Body of pancreas (tissue), 4 donors: ENCODE results near the gene AGBL3. TPM values are rescaled to one million over a fixed set of nuclear protein-coding genes. Genes with fewer than 3 reads are reported as not detected.

ENCODE experiments used
- ATAC-seq: fragments of 150-250 bp; one replicate; pipeline ENCODE4 v1.9.1; 2016
- DNase-seq, 4 donors: peaks; one replicate each; pipeline ENCODE4 v3.0.0-alpha.2; 2019
- H3K27ac ChIP-seq, 4 donors: fragments of 200-600 bp; sonication (generic); 1 replicate in 3 of 4; 2 replicates in 1 of 4; pipeline versions ENCODE4 v1.5.1 to v1.6.1; 2016 to 2019; ENCODE audit warnings: mild to moderate bottlenecking in 1 of 4, mixed read lengths in 1 of 4, moderate library complexity in 1 of 4
- H3K27me3 ChIP-seq, 2 donors: fragments of 200-600 bp; sonication (generic); one replicate each; pipeline ENCODE4 v1.6.0; 2016; ENCODE audit warnings: mild to moderate bottlenecking in 1 of 2
- H3K36me3 ChIP-seq, 2 donors: fragments of 200-600 bp; sonication (generic); replicated peaks in 1 of 2; 2 replicates each; pipeline ENCODE4 v1.5.1; 2016; ENCODE audit warnings: low read depth in 2 of 2; ENCODE audit not compliant: insufficient read depth in 1 of 2
- H3K4me1 ChIP-seq: fragments of 200-600 bp; sonication (generic); one replicate; pipeline ENCODE4 v1.6.0; 2016
- H3K4me3 ChIP-seq, 2 donors: fragments of 200-600 bp; sonication (generic); 1 replicate in 1 of 2; 2 replicates in 1 of 2; pipeline ENCODE4 v1.5.1; 2016 to 2019
- H3K9me3 ChIP-seq, 3 donors: fragments of 200-600 bp; sonication (generic); 1 replicate in 2 of 3; 2 replicates in 1 of 3; pipeline ENCODE4 v1.5.1; 2016
- POLR2A ChIP-seq, 3 donors: fragments of 450-650 bp; IDR thresholded peaks; one replicate each; pipeline ENCODE4 v1.6.1; 2016; ENCODE audit warnings: antibody characterized with exemption in 3 of 3, mild to moderate bottlenecking in 2 of 3
- WGBS, 2 donors: methylation state at CpG; one replicate each; pipeline ENCODE4 v1.1.5; 2017; 5-methylcytosine and 5-hydroxymethylcytosine counted together
- intact Hi-C: fragments of 100-400 bp; cut with DNase I; formaldehyde crosslinking; loops from one replicate; pipeline ENCODE4 v1.15.1; 2023
- total RNA-seq, 2 donors: library from RNA; depleted of rRNA; stranded (reverse); fragments of >200 nt; gene quantifications; one replicate each; pipeline ENCODE4 v1.1.0, GENCODE V29; 2016
- TF ChIP-seq, protein P1 (sequence below), 7 experiments: fragments of 450-650 bp in 4 of 7; fragments of 200-600 bp in 3 of 7; sonication (generic) in 3 of 7; IDR thresholded peaks; one replicate each; pipeline ENCODE4 v1.5.1; 2016 to 2019; ENCODE audit warnings: antibody characterized with exemption in 7 of 7

The AGBL3 gene
- total RNA-seq, 2 donors from 2014 or later: 0.33 to 2.6 TPM

DNA sequence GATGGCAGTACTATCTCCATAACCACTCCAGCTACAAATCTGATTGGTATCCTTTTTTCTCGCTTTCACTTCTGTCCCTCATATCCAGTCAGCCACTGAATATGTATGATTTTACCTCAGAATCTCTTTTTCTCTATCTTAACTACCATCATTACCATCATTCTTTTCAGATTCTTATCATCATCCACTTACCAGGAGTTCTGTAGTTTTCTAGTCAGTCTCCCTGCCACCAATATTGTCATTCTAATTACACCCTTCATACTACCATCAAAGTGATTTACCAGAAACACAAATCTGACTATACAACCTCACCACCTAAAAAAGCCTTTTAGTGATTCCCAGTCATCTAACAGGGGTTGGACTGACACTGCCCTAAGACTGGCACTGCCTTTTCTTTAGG, 96.7 kb downstream of the AGBL3 start:
- Histone ChIP-seq H3K4me3 (no peak overlapping the region), H3K9me3 (no peaks in the 10 kb centered on the region), H3K4me1 (no peaks in the 10 kb centered on the region), H3K27me3 (no peaks in the 10 kb centered on the region), H3K36me3 (no peaks in the 10 kb centered on the region), H3K27ac (no peak overlapping the region)
- ATAC-seq (no peak), DNase-seq (no peak)
- intact Hi-C loops: no loop called here
- TF ChIP-seq, protein P1, sequence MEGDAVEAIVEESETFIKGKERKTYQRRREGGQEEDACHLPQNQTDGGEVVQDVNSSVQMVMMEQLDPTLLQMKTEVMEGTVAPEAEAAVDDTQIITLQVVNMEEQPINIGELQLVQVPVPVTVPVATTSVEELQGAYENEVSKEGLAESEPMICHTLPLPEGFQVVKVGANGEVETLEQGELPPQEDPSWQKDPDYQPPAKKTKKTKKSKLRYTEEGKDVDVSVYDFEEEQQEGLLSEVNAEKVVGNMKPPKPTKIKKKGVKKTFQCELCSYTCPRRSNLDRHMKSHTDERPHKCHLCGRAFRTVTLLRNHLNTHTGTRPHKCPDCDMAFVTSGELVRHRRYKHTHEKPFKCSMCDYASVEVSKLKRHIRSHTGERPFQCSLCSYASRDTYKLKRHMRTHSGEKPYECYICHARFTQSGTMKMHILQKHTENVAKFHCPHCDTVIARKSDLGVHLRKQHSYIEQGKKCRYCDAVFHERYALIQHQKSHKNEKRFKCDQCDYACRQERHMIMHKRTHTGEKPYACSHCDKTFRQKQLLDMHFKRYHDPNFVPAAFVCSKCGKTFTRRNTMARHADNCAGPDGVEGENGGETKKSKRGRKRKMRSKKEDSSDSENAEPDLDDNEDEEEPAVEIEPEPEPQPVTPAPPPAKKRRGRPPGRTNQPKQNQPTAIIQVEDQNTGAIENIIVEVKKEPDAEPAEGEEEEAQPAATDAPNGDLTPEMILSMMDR (IDR thresholded peaks at IDR 0.05): no peak
- no peak for TF ChIP-seq POLR2A (IDR thresholded peaks at IDR 0.05)
- 0% methylated on average over 1 of the region's 1 CpG for WGBS, 2 donors

DNA sequence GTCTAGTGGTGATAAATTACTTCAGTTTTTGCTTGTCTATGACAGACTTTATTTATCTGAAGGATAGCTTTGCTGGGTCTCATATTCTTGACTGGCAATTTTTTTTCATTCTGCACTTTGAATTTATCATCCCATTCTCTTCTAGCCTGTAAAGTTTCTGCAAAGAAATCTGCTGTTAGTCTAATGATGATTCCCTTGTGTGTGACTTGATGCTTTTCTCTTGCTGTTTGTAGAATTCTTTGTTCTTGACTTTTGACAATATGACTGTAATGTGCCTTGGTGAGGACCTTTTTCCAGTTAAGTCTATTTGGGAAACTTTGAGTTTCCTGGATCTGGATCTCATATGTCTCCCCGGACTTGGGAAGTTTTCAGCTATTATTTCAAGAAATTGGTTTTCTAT, 102.3 kb downstream of the AGBL3 start:
- WGBS, 2 donors: 91 to 96% methylated on average over 1 of the region's 1 CpG
- no peak overlapping the region for H3K4me3 ChIP-seq
- TF ChIP-seq POLR2A (IDR thresholded peaks at IDR 0.05): no peak
- TF ChIP-seq, protein P1 (IDR thresholded peaks at IDR 0.05): no peak
- H3K27me3 ChIP-seq: no peaks in the 10 kb centered on the region
- intact Hi-C loops: no loop called here
- no peaks in the 10 kb centered on the region for H3K9me3 ChIP-seq
- ATAC-seq (no peak), DNase-seq (no peak)
- H3K27ac ChIP-seq: no peak overlapping the region
- no peaks in the 10 kb centered on the region for H3K4me1 ChIP-seq
- no peaks in the 10 kb centered on the region for H3K36me3 ChIP-seq

DNA sequence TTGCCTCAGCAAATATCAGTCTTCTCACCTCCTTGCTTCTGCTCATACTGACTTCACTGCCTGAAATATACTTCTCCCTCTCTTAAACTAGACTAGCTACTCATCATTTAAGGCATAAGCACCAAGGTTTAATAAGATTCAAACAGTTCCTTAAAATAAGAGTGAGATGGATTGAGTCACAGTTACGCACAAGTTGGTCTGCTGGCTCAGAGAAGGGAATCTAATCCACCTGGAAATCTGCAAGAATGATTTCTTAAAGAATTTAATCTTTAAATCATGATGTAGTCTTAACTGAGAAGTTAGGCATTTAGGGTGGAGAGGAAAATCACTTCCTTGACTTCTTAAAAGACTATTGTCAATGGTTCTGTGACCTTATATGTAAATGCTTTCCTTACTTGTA, 105.4 kb downstream of the AGBL3 start:
- Histone ChIP-seq H3K4me1 (no peaks in the 10 kb centered on the region), H3K27ac (no peak overlapping the region), H3K9me3 (no peaks in the 10 kb centered on the region), H3K4me3 (no peak overlapping the region), H3K36me3 (no peaks in the 10 kb centered on the region), H3K27me3 (no peaks in the 10 kb centered on the region)
- no peak for ATAC-seq
- TF ChIP-seq, protein P1 (IDR thresholded peaks at IDR 0.05): no peak
- no peak for TF ChIP-seq POLR2A (IDR thresholded peaks at IDR 0.05)
- intact Hi-C loops: no loop called here
- WGBS, 2 donors: 93 to 100% methylated on average over 1 of the region's 1 CpG
- no peak for DNase-seq

DNA sequence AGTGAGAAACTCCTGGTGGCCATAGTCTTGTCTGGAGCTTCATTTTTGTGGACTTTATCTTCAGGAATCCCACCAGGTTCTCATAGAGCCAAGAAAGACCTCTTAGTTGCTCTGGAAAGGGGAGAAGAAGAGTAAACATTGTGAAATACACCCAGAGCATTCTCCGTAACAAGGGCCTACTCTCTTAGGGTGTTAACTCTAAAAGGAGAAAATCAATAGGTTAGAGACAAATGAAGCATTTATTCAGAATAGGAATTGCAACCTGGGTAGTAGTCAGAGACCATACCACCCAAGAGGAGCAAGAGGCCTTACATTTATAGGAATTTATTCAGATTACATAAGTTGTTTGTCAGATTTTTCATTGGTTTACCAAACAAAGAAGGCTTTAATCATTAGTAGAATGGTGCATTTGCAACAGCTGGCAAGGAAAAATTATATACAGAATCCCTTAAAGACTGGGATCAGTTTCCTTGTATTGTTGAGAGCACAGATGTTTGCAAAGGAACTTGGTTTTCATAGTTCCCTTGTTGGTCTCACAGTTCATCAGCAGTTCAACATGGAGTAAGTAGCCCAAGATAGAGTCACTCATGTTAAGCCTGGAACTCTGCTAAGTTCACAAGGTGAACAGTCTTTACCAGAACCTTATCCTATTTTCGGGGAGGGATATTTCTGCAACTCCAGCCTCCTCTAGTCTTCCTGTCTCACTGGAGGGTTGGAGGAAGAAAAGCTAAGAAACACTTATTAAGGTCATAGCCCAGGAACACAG, 108.3 kb downstream of the AGBL3 start:
- no peak overlapping the region for H3K4me3 ChIP-seq
- H3K4me1 ChIP-seq: no peaks in the 10 kb centered on the region
- no peak overlapping the region for H3K27ac ChIP-seq
- H3K36me3 ChIP-seq: no peaks in the 10 kb centered on the region
- no peak for DNase-seq
- H3K9me3 ChIP-seq: no peaks in the 10 kb centered on the region
- TF ChIP-seq, protein P1 (IDR thresholded peaks at IDR 0.05): no peak
- no peak for TF ChIP-seq POLR2A (IDR thresholded peaks at IDR 0.05)
- no peak for ATAC-seq
- intact Hi-C loops: no loop called here
- H3K27me3 ChIP-seq: no peaks in the 10 kb centered on the region
- WGBS, 2 donors: 75 to 78% methylated on average over 2 of the region's 2 CpGs

DNA sequence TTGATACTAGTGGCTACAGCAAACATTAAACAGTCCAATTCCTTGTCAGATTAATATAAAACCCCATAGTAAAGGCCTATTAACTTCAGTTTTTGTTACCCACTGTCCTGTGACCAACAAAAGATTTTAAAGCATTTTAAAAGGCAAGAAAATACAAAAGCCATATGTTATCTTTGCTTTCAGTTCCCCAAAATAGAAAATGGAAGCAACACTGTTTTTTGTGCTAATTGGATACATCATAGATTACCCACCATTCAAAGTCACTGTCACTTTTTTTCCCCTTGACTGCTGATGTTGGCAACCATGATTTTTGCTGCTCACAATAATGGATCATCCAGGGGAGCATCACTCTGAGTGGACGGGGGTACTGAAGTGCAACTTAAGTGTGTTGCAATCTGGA, 109.1 kb downstream of the AGBL3 start:
- Histone ChIP-seq H3K9me3 (no peaks in the 10 kb centered on the region), H3K4me3 (no peak overlapping the region), H3K27ac (no peak overlapping the region), H3K4me1 (no peaks in the 10 kb centered on the region), H3K27me3 (no peaks in the 10 kb centered on the region), H3K36me3 (no peaks in the 10 kb centered on the region)
- intact Hi-C loops: no loop called here
- DNase-seq (no peak), ATAC-seq (no peak)
- 100% methylated on average over 1 of the region's 1 CpG for WGBS, 2 donors
- TF ChIP-seq, protein P1 (IDR thresholded peaks at IDR 0.05): no peak
- TF ChIP-seq POLR2A (IDR thresholded peaks at IDR 0.05): no peak
